GM19468 (cell line): ENCODE measurements around the gene ITPR1.

Experiments
- ATAC-seq: cut with Tn5 transposase; IDR thresholded peaks from one replicate; pipeline ENCODE4 v1.9.1; 2021; ENCODE audit warnings: mild to moderate bottlenecking, moderate library complexity, moderate number of reproducible peaks; ENCODE audit not compliant: unreplicated experiment; ENCODE audit errors: extremely low read depth

The ITPR1 gene

GRCh38 chr3:4766263-4766662 is 273.1 kb downstream of the ITPR1 start:
- no peak for ATAC-seq

DNA sequence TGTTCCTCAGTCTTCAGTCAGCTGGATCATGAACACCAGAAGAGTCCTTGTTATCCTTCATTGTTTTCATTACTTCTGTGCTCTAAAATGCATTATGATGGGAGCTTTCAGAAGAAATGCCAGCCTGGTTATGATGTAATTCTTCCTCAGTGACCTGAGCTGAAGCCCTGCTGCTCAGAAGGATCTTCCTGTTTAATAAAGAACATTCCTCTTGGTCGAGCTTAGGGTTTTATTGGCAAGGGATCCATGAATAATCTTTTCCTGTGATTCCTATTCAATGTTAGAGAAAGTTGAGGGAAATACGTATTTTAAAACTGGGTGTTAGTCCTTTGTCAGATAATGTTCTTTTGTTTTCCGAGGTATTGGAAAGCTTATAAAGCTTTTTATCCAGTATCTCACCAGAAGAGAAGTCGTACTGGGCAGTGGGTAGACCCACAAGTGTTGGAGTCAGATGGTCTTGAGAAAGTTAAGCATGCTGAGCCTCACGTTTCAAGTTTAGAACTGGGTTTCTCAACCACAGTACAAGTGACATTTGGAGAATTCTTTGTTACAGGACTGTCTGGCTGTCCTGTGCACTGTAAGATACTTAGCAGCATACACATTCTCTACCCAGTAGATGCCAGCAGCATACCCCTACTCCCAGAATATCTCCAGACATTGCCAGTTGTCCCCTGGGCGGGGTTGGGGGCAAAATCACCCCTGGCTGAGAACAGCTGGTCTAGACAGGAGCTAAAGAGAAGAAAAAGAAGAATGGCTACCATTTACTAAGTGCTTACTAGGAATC is 273.8 kb downstream of the ITPR1 start:
- no peak for ATAC-seq

DNA sequence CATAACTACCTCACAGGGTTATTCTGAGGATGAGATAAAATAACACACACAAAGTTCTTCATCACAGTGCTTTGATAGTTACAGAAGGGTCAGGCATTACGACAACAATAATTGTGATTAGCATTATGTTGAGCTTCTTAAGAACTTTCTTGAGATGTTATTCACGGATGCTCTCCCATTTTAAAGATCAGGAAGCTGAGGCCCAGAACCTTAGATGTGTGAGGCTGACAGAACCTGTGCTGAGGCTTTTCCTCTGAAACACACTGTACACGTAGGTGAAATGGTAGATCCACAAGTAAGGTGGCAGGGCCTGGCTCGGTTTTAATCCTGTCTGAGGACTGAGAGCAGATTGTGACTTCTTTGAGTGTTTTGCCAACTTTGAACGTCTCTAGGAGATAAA is 274.9 kb downstream of the ITPR1 start:
- ATAC-seq, result no peak

GRCh38 chr3:4768521-4768920 is 275.4 kb downstream of the ITPR1 start:
- no peak for ATAC-seq

DNA sequence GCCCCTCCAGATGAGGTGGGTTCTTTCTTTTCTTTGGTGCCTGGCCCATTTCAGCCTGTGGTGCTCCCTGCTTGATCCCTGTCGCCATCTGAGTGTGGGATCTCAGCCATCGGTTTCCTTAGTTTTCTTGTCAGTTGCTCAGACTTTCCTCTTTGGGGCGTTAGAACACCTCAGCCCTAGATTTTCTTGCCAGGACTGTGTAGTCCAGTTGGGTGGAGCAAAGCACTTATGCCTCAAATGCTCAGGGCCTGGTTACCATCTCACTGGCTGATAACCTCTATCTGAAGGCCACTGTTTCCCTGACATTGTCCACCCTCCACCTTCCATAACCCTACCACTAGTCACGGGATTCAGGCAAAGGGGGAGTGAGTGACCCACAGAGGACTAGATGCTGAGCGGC is 277.4 kb downstream of the ITPR1 start:
- no peak for ATAC-seq

- ATAC-seq, result no peak
Observed at GRCh38 chr3:4771243-4771642, 278.1 kb downstream of the ITPR1 start.

GRCh38 chr3:4772171-4772804 is 279.1 kb downstream of the ITPR1 start:
- no peak for ATAC-seq

DNA sequence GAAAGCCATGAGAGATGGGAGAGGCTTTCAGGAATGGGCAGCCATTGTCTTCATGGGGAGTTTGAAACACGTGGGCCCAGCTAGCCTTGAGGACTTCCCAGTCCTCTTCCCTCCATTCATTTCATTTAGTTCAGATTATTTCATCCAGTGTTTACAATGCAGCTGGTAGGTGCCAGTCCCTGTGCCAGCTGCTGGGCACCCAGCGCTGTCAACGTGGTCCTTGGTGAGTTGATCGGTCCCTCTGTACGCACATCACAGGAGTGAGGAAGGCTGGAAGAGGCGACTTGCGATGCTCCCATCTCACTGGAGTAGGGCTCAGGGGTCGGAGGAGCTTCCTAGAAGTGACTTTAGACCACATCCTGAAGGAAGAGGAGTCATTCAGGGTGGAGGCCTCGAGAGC is 279.7 kb downstream of the ITPR1 start:
- no peak for ATAC-seq

- no peak for ATAC-seq
Observed at GRCh38 chr3:4773583-4773982, 280.4 kb downstream of the ITPR1 start.

- ATAC-seq, result no peak
Observed at GRCh38 chr3:4774531-4774930, 281.4 kb downstream of the ITPR1 start.

DNA sequence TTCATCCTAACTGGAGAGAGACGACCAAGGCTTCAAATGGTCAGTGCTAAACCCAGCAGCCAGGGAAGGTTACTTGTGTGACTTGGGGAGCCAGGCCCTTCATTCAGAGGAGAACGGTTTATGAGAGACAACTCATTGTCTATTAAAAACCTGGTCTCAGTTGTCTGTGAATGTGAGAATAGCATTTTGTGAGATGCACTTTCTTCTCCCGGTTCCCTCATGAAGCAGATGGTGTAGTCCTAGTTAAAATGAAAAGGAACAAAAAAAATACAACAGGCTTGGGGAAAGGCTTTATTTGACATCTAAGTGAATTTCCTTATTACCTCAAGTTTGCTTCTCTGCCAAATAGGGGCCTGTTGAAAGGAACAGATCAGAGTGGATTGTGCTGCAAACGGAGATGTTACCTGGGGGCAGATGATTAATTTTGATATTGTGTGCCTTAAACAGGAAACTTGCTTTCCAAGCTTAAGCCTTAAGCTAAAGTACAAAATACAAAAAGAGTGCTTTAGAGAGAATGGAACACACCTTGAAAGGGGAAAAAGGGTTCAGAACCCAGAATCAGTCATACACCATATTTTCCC is 283.3 kb downstream of the ITPR1 start:
- peak; percentile 33 for ATAC-seq

GRCh38 chr3:4776980-4777581 is 283.9 kb downstream of the ITPR1 start:
- peak; percentile 82 for ATAC-seq

- ATAC-seq, result no peak
Observed at GRCh38 chr3:4778119-4778518, 285.0 kb downstream of the ITPR1 start.

- ATAC-seq, result no peak
Observed at GRCh38 chr3:4778740-4779139, 285.6 kb downstream of the ITPR1 start.

GRCh38 chr3:4780545-4780957 is 287.4 kb downstream of the ITPR1 start:
- ATAC-seq, result no peak

GRCh38 chr3:4782095-4782494 is 288.9 kb downstream of the ITPR1 start:
- no peak for ATAC-seq

GRCh38 chr3:4785551-4785950 is 292.4 kb downstream of the ITPR1 start:
- no peak for ATAC-seq

DNA sequence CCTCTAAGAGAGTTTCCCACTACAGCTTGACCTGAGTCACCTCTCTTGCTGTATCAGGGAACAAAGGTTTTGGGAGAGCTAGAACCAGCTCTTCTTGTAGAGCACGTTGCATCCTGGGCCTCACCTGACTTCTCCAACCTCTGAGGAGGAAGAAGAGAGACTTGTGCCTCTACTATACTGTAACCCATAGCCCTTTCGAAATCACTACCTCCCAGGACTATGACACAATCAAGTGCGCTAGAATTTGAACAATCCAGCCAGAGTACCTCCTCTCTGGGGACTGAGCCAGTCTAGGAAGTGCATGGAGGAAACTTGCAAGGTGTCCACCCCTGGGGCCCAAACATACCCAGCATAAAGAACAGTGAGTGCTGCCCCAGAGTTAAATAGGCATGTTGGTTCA is 293.3 kb downstream of the ITPR1 start:
- no peak for ATAC-seq

DNA sequence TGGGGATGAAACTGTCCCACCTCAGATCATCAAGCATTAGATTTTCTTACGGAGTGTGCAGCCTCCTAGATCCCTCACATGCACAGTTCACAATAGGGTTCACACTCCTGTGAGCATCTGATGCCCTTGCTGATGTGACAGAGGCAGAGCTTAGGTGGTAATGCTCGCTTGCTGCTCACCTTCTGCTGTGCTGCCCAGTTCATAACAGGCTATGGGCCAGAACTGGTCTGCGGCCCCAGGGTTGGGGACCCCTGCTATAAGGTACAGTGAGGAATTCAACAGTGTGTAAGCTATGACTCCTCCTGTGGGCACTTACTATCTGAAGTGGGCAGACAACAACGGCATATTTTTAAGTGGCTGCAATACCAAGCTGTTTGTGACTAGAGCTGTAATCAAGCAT is 298.2 kb downstream of the ITPR1 start:
- no peak for ATAC-seq

GRCh38 chr3:4793311-4793710 is 300.2 kb downstream of the ITPR1 start:
- ATAC-seq, result no peak

GRCh38 chr3:4794331-4794730 is 301.2 kb downstream of the ITPR1 start:
- ATAC-seq, result no peak
